K562 (cell line): ENCODE results near the gene PIP5K1B. TPM values are rescaled to one million over a fixed set of nuclear protein-coding genes. Genes with fewer than 3 reads are reported as not detected.

ENCODE experiments used
- CCAR2 ChIP-seq: fragments of 200-400 bp; formaldehyde crosslinking; IDR thresholded peaks from 2 replicates; pipeline ENCODE4 v1.6.1; 2017; ENCODE audit warnings: mild to moderate bottlenecking, low read depth, low read length
- ESRRA ChIP-seq: fragments of 450-650 bp; IDR thresholded peaks from 2 replicates; pipeline ENCODE4 v1.6.1; 2014; ENCODE audit warnings: low read depth, mild to moderate bottlenecking, moderate library complexity, borderline replicate concordance
- ETV6 ChIP-seq, 3 experiments: fragments of 150-350 bp in 1 of 3; sonication (generic) in 1 of 3; formaldehyde crosslinking in 1 of 3; IDR thresholded peaks; 2 replicates each; pipeline versions ENCODE4 v1.6.1 to v1.8.0; 2014 to 2022; ENCODE audit warnings: borderline replicate concordance in 2 of 3, low read depth in 2 of 3, antibody characterized with exemption in 1 of 3, low read length in 1 of 3, mild to moderate bottlenecking in 1 of 3, missing genetic modification reagents in 1 of 3
- MCM3 ChIP-seq: fragments of 450-650 bp; IDR thresholded peaks from 2 replicates; pipeline ENCODE4 v1.6.1; 2016
- MTA2 ChIP-seq: fragments of 450-650 bp; IDR thresholded peaks from 2 replicates; pipeline ENCODE4 v1.6.1; 2016; ENCODE audit warnings: low read depth
- POLR3A ChIP-seq: IDR thresholded peaks from 2 replicates; pipeline ENCODE4 v1.6.1; 2011; ENCODE audit warnings: borderline replicate concordance, mild to moderate bottlenecking, moderate library complexity; ENCODE audit not compliant: insufficient read length, insufficient read depth; ENCODE audit errors: extremely low read depth
- TSC22D4 ChIP-seq: fragments of 450-650 bp; IDR thresholded peaks from 2 replicates; pipeline ENCODE4 v1.6.1; 2016; ENCODE audit warnings: missing genetic modification characterization, missing biosample characterization, control low read depth
- ZFP1 ChIP-seq: fragments of 450-650 bp; formaldehyde crosslinking; IDR thresholded peaks from 2 replicates; pipeline ENCODE4 v1.4.0; 2020; ENCODE audit warnings: mild to moderate bottlenecking, mixed read lengths
- ZFP36 ChIP-seq: fragments of 150-350 bp; IDR thresholded peaks from 2 replicates; pipeline ENCODE4 v1.6.1; 2018; ENCODE audit warnings: low read length, low read depth; ENCODE audit not compliant: partially characterized antibody
- ZNF197 ChIP-seq: fragments of 200-800 bp; sonication (Bioruptor generic); IDR thresholded peaks from 2 replicates; pipeline ENCODE4 v1.6.1; 2016; ENCODE audit warnings: low read depth, missing genetic modification characterization, missing compliant biosample characterization
- ZNF717 ChIP-seq: fragments of 250-450 bp; sonication (Bioruptor Pico); IDR thresholded peaks from 2 replicates; pipeline ENCODE4 v1.5.0; 2021
- polyA plus RNA-seq, 8 experiments: library from polyadenylated mRNA; depleted of rRNA in 4 of 8; stranded (reverse) in 5 of 8; unstranded in 3 of 8; fragments of >200 nt; fragmentation: Nextera tagmentation in 2 of 8; fragmentation: Illumina TruSeq in 1 of 8; extraction: Ambion mirVana in 2 of 8; extraction: Trizol in 1 of 8; gene quantifications; 2 replicates each; pipeline versions ENCODE4 v1.2.1 to v1.2.3, GENCODE V29; 2011 to 2014; ENCODE audit warnings: inconsistent platforms in 1 of 8, missing spikeins in 1 of 8
- total RNA-seq, 7 experiments: library from RNA; depleted of rRNA in 6 of 7; stranded (reverse); fragments of >200 nt in 6 of 7; fragmentation: Illumina TruSeq in 2 of 7; extraction: Trizol in 2 of 7; gene quantifications; 2 replicates each; pipeline versions ENCODE4 v1.2.1 to v1.2.3, GENCODE V29; 2011 to 2021; ENCODE audit warnings: low replicate concordance in 1 of 7
- TF ChIP-seq, protein P1 (sequence below): fragments of 450-650 bp; IDR thresholded peaks from 2 replicates; pipeline ENCODE4 v1.6.1; 2016; ENCODE audit warnings: low read depth
- TF ChIP-seq, protein P2 (sequence below): IDR thresholded peaks from 3 replicates; pipeline ENCODE4 v1.6.1; 2011; ENCODE audit warnings: borderline replicate concordance, mild to moderate bottlenecking, moderate library complexity; ENCODE audit not compliant: insufficient read length; ENCODE audit errors: extremely low read depth
- TF ChIP-seq, protein P3 (sequence below): sonication (generic); formaldehyde crosslinking; IDR thresholded peaks from 2 replicates; pipeline ENCODE4 v1.8.1; 2023; ENCODE audit warnings: mild to moderate bottlenecking, missing genetic modification reagents

PIP5K1B gene
- total and polyA plus RNA-seq, 9 of the 15 experiments (the other 6 are each of a cell fraction or from before 2014, with no cell fraction given), result 3.1 to 12.9 (median 7.4) TPM

DNA sequence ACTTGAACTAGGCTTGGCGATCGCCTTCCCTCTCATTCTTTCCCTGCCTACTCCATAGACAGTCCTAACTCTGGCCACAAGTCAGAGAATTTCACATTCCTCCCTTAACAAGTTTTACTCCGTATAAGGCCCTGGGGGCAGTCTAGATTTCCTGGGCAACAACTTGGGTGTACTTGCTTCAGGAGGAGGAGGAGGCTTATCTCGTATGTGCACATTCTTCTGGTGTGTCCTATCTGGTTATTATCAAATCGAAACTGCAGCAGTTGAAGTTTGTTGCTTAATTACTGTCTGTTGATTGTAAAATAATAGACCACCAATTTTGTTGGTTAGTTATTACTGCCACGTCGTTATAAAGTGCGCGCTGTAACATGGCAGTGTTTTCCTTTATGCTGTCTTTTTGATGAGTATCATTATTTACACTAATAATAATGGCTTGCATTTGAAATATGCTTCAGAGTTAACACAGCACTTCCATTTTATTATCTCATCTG is 42.0 kb downstream of the PIP5K1B start (continued):
- TF ChIP-seq, protein P1, sequence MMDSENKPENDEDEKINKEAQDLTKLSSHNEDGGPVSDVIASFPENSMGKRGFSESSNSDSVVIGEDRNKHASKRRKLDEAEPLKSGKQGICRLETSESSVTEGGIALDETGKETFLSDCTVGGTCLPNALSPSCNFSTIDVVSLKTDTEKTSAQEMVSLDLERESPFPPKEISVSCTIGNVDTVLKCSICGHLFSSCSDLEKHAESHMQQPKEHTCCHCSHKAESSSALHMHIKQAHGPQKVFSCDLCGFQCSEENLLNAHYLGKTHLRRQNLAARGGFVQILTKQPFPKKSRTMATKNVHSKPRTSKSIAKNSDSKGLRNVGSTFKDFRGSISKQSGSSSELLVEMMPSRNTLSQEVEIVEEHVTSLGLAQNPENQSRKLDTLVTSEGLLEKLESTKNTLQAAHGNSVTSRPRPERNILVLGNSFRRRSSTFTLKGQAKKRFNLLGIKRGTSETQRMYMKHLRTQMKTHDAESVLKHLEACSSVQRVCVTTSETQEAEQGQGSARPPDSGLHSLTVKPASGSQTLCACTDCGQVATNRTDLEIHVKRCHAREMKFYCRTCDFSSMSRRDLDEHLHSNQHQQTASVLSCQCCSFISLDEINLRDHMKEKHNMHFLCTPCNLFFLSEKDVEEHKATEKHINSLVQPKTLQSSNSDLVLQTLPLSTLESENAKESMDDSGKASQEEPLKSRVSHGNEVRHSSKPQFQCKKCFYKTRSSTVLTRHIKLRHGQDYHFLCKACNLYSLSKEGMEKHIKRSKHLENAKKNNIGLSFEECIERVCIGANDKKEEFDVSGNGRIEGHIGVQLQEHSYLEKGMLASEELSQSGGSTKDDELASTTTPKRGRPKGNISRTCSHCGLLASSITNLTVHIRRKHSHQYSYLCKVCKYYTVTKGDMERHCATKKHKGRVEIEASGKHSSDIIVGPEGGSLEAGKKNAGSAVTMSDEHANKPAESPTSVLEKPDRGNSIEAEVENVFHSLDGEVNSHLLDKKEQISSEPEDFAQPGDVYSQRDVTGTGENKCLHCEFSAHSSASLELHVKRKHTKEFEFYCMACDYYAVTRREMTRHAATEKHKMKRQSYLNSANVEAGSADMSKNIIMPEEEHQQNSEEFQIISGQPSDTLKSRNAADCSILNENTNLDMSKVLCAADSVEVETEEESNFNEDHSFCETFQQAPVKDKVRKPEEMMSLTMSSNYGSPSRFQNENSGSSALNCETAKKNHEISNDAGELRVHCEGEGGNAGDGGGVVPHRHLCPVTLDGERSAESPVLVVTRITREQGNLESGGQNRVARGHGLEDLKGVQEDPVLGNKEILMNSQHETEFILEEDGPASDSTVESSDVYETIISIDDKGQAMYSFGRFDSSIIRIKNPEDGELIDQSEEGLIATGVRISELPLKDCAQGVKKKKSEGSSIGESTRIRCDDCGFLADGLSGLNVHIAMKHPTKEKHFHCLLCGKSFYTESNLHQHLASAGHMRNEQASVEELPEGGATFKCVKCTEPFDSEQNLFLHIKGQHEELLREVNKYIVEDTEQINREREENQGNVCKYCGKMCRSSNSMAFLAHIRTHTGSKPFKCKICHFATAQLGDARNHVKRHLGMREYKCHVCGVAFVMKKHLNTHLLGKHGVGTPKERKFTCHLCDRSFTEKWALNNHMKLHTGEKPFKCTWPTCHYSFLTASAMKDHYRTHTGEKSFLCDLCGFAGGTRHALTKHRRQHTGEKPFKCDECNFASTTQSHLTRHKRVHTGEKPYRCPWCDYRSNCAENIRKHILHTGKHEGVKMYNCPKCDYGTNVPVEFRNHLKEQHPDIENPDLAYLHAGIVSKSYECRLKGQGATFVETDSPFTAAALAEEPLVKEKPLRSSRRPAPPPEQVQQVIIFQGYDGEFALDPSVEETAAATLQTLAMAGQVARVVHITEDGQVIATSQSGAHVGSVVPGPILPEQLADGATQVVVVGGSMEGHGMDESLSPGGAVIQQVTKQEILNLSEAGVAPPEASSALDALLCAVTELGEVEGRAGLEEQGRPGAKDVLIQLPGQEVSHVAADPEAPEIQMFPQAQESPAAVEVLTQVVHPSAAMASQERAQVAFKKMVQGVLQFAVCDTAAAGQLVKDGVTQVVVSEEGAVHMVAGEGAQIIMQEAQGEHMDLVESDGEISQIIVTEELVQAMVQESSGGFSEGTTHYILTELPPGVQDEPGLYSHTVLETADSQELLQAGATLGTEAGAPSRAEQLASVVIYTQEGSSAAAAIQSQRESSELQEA, result no peak
- TF ChIP-seq POLR3A (no peak), TSC22D4 (tag) (no peak), ESRRA (no peak), MCM3 (no peak), ZNF717 (CRISPR knock-in tag) (no peak), MTA2 (peak; percentile 88), CCAR2 (no peak), ETV6 (IDR thresholded peaks at IDR 0.05; ENCODE audit: borderline replicate concordance in 1 of 2, low read depth in 2 of 2, low read length in 1 of 2) (no peak), ETV6 (CRISPR knock-in tag; IDR thresholded peaks at IDR 0.05; ENCODE audit: borderline replicate concordance) (no peak), ZFP36 (peak; percentile 44), ZNF197 (CRISPR knock-in tag) (0 out of 2 replicates have a peak, but pooled peaks have one; percentile 26), ZFP1 (CRISPR knock-in tag) (no peak)
- TF ChIP-seq, protein P2, sequence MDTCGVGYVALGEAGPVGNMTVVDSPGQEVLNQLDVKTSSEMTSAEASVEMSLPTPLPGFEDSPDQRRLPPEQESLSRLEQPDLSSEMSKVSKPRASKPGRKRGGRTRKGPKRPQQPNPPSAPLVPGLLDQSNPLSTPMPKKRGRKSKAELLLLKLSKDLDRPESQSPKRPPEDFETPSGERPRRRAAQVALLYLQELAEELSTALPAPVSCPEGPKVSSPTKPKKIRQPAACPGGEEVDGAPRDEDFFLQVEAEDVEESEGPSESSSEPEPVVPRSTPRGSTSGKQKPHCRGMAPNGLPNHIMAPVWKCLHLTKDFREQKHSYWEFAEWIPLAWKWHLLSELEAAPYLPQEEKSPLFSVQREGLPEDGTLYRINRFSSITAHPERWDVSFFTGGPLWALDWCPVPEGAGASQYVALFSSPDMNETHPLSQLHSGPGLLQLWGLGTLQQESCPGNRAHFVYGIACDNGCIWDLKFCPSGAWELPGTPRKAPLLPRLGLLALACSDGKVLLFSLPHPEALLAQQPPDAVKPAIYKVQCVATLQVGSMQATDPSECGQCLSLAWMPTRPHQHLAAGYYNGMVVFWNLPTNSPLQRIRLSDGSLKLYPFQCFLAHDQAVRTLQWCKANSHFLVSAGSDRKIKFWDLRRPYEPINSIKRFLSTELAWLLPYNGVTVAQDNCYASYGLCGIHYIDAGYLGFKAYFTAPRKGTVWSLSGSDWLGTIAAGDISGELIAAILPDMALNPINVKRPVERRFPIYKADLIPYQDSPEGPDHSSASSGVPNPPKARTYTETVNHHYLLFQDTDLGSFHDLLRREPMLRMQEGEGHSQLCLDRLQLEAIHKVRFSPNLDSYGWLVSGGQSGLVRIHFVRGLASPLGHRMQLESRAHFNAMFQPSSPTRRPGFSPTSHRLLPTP, result no peak
- TF ChIP-seq, protein P3, sequence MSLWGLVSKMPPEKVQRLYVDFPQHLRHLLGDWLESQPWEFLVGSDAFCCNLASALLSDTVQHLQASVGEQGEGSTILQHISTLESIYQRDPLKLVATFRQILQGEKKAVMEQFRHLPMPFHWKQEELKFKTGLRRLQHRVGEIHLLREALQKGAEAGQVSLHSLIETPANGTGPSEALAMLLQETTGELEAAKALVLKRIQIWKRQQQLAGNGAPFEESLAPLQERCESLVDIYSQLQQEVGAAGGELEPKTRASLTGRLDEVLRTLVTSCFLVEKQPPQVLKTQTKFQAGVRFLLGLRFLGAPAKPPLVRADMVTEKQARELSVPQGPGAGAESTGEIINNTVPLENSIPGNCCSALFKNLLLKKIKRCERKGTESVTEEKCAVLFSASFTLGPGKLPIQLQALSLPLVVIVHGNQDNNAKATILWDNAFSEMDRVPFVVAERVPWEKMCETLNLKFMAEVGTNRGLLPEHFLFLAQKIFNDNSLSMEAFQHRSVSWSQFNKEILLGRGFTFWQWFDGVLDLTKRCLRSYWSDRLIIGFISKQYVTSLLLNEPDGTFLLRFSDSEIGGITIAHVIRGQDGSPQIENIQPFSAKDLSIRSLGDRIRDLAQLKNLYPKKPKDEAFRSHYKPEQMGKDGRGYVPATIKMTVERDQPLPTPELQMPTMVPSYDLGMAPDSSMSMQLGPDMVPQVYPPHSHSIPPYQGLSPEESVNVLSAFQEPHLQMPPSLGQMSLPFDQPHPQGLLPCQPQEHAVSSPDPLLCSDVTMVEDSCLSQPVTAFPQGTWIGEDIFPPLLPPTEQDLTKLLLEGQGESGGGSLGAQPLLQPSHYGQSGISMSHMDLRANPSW (CRISPR knock-in tag), result no peak
